HEK293 (cell line): Measurements from ENCODE around the gene PLEKHA8.

ENCODE experiments used
- CTCF ChIA-PET: fragments of 350-600 bp; formaldehyde crosslinking; extraction: SDS; loops from one replicate; lab custom pipeline; 2021; ENCODE audit warnings: antibody characterized with exemption; lab: Yijun Ruan, JAX
- POLR2A ChIA-PET: fragments of 300-600 bp; formaldehyde crosslinking; extraction: SDS; loops from one replicate; lab custom pipeline; 2020; ENCODE audit warnings: antibody characterized with exemption, inconsistent platforms; lab: Yijun Ruan, JAX
- H3K27ac ChIP-seq: fragments of 200-500 bp; sonication (Bioruptor generic); 2 replicates; pipeline ENCODE4 v1.5.1; 2014; ENCODE audit warnings: low read depth, low read length, control low read depth, inconsistent platforms; ENCODE audit errors: extremely low read depth
- H3K36me3 ChIP-seq, 2 experiments: fragments of 200-500 bp in 1 of 2; sonication (Bioruptor generic) in 1 of 2; 1 replicate in 1 of 2; 2 replicates in 1 of 2; pipeline ENCODE4 v1.5.1; 2014 to 2017; ENCODE audit warnings: inconsistent platforms in 2 of 2, low read length in 2 of 2; ENCODE audit not compliant: control insufficient read depth in 2 of 2, insufficient read depth in 1 of 2
- H3K4me1 ChIP-seq: fragments of 200-500 bp; sonication (Bioruptor generic); 2 replicates; pipeline ENCODE4 v1.5.1; 2014; ENCODE audit warnings: mild to moderate bottlenecking, low read length, inconsistent platforms; ENCODE audit not compliant: control insufficient read depth, insufficient read depth
- H3K4me3 ChIP-seq: 2 replicates; pipeline ENCODE4 v1.5.1; 2011; ENCODE audit warnings: low read depth, mild to moderate bottlenecking, control low read depth, low read length, moderate library complexity
- H3K9me3 ChIP-seq: fragments of 200-500 bp; sonication (Bioruptor generic); 2 replicates; pipeline ENCODE4 v1.5.1; 2014; ENCODE audit warnings: low read depth, low read length, inconsistent platforms; ENCODE audit not compliant: control insufficient read depth, insufficient read depth
- KLF16 ChIP-seq: fragments of 450-650 bp; formaldehyde crosslinking; IDR thresholded peaks from 2 replicates; pipeline ENCODE4 v1.5.1; 2017; ENCODE audit warnings: missing biosample characterization, missing genetic modification characterization
- KLF8 ChIP-seq: fragments of 450-650 bp; formaldehyde crosslinking; IDR thresholded peaks from 2 replicates; pipeline ENCODE4 v1.5.1; 2016; ENCODE audit warnings: missing biosample characterization, missing genetic modification characterization
- ZBTB20 ChIP-seq: fragments of 450-650 bp; formaldehyde crosslinking; IDR thresholded peaks from 2 replicates; pipeline ENCODE4 v1.5.1; 2016; ENCODE audit warnings: missing biosample characterization, missing genetic modification characterization
- ZFP37 ChIP-seq: fragments of 450-650 bp; formaldehyde crosslinking; IDR thresholded peaks from 2 replicates; pipeline ENCODE4 v1.5.1; 2016; ENCODE audit warnings: missing biosample characterization, missing genetic modification characterization
- ZIC2 ChIP-seq: fragments of 450-650 bp; formaldehyde crosslinking; IDR thresholded peaks from 2 replicates; pipeline ENCODE4 v1.5.1; 2016; ENCODE audit warnings: missing biosample characterization, missing genetic modification characterization
- ZNF169 ChIP-seq: fragments of 450-650 bp; formaldehyde crosslinking; IDR thresholded peaks from 2 replicates; pipeline ENCODE4 v1.5.1; 2016; ENCODE audit warnings: missing biosample characterization, missing genetic modification characterization
- ZNF184 ChIP-seq: fragments of 450-650 bp; IDR thresholded peaks from 2 replicates; pipeline ENCODE4 v1.5.1; 2018; ENCODE audit warnings: missing biosample characterization, mild to moderate bottlenecking, missing genetic modification characterization
- ZNF266 ChIP-seq: fragments of 450-650 bp; formaldehyde crosslinking; IDR thresholded peaks from 2 replicates; pipeline ENCODE4 v1.5.1; 2016; ENCODE audit warnings: missing biosample characterization, missing genetic modification characterization, low read depth
- ZNF37A ChIP-seq: fragments of 450-650 bp; IDR thresholded peaks from 2 replicates; pipeline ENCODE4 v1.5.1; 2018; ENCODE audit warnings: missing biosample characterization, missing genetic modification characterization
- ZNF48 ChIP-seq: fragments of 450-650 bp; formaldehyde crosslinking; IDR thresholded peaks from 2 replicates; pipeline ENCODE4 v1.5.1; 2016; ENCODE audit warnings: missing biosample characterization, missing genetic modification characterization
- ZNF555 ChIP-seq: fragments of 450-650 bp; formaldehyde crosslinking; conservative IDR thresholded peaks from 2 replicates; pipeline ENCODE4 v1.5.1; 2017; ENCODE audit warnings: missing biosample characterization, mild to moderate bottlenecking, missing genetic modification characterization, inconsistent platforms
- ZNF571 ChIP-seq: fragments of 450-650 bp; formaldehyde crosslinking; IDR thresholded peaks from 2 replicates; pipeline ENCODE4 v1.5.0; 2017; ENCODE audit warnings: missing biosample characterization, missing genetic modification characterization
- ZNF658 ChIP-seq: fragments of 450-650 bp; formaldehyde crosslinking; IDR thresholded peaks from 2 replicates; pipeline ENCODE4; 2016; ENCODE audit warnings: missing biosample characterization, missing genetic modification characterization
- ZNF768 ChIP-seq: fragments of 450-650 bp; formaldehyde crosslinking; IDR thresholded peaks from 2 replicates; pipeline ENCODE4 v1.5.1; 2018; ENCODE audit warnings: missing biosample characterization, mild to moderate bottlenecking, missing genetic modification characterization
- TF ChIP-seq, protein P1 (sequence below): fragments of 450-650 bp; formaldehyde crosslinking; IDR thresholded peaks from 2 replicates; pipeline ENCODE4 v1.5.1; 2017; ENCODE audit warnings: missing biosample characterization, missing genetic modification characterization
- TF ChIP-seq, protein P2 (sequence below): fragments of 450-650 bp; formaldehyde crosslinking; IDR thresholded peaks from 2 replicates; pipeline ENCODE4 v1.5.1; 2016; ENCODE audit warnings: missing biosample characterization, missing genetic modification characterization
- TF ChIP-seq, protein P3 (sequence below): fragments of 450-650 bp; formaldehyde crosslinking; IDR thresholded peaks from 2 replicates; pipeline ENCODE4 v1.5.1; 2016; ENCODE audit warnings: missing biosample characterization, missing genetic modification characterization
- TF ChIP-seq, protein P4 (sequence below): fragments of 450-650 bp; formaldehyde crosslinking; IDR thresholded peaks from 2 replicates; pipeline ENCODE4 v1.5.0; 2017; ENCODE audit warnings: missing biosample characterization, missing genetic modification characterization, borderline replicate concordance
- TF ChIP-seq, protein P5 (sequence below): fragments of 450-650 bp; IDR thresholded peaks from 2 replicates; pipeline ENCODE4 v1.5.1; 2018; ENCODE audit warnings: missing biosample characterization, mild to moderate bottlenecking, missing genetic modification characterization

PLEKHA8 gene

DNA sequence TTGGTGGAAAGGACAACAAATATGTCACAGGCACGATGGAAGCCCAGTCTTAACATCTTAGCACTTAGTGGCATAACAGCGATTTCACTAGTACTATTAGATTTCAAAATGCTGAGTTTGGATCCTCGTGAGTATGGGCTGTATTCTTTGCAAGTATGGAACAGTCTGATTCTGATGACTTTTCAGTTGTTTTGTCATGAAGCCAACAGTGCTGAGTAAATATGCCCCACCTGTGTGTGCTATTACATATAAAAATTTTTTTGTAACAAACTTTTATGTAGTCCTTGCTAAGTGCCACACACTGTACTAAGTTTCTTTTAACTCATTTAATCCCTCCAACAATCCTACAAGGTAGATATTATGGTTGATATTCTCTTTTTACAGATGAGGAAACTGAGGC is 137.4 kb downstream of the PLEKHA8 start (continued):
- TF ChIP-seq ZNF571 (tag by site-specific recombination) (no peak), ZIC2 (tag by site-specific recombination) (no peak), ZNF768 (tag by site-specific recombination) (no peak), ZNF169 (tag by site-specific recombination) (no peak)
- TF ChIP-seq, protein P1, sequence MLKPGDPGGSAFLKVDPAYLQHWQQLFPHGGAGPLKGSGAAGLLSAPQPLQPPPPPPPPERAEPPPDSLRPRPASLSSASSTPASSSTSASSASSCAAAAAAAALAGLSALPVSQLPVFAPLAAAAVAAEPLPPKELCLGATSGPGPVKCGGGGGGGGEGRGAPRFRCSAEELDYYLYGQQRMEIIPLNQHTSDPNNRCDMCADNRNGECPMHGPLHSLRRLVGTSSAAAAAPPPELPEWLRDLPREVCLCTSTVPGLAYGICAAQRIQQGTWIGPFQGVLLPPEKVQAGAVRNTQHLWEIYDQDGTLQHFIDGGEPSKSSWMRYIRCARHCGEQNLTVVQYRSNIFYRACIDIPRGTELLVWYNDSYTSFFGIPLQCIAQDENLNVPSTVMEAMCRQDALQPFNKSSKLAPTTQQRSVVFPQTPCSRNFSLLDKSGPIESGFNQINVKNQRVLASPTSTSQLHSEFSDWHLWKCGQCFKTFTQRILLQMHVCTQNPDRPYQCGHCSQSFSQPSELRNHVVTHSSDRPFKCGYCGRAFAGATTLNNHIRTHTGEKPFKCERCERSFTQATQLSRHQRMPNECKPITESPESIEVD (tag by site-specific recombination): no peak
- TF ChIP-seq, protein P2, sequence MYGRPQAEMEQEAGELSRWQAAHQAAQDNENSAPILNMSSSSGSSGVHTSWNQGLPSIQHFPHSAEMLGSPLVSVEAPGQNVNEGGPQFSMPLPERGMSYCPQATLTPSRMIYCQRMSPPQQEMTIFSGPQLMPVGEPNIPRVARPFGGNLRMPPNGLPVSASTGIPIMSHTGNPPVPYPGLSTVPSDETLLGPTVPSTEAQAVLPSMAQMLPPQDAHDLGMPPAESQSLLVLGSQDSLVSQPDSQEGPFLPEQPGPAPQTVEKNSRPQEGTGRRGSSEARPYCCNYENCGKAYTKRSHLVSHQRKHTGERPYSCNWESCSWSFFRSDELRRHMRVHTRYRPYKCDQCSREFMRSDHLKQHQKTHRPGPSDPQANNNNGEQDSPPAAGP (tag by site-specific recombination): no peak

DNA sequence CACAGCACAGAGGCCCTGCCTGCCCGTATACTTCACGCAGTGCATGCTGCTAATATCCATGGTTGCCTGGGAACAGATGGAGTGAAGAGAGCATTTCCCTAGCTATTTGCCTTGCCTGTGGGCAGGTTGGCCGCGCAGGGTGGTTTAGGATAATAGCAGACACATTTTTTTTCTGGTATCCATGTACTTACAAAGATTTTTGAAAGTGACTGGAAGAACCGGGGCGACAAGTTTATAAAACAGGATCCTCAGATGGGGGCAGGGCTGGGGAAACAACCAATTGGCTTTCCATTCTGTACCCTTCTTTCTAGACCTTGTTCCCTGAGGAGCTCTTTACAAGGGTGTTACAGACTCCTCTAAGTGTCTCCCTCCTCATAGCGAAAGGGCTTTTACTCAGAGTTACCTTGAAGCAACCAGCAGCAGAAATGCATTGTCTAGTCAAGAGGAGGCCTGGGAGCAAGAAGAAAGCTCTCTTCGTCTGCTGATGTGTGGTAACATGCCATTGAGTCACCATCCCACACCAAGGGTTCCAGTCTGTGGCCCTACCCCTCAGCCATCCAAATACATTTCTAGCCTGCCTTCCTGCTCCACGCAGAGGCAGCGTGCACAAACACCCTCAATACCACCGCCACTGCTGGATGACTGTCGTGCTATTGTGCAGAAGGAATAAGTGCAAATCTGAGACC is 138.1 kb downstream of the PLEKHA8 start:
- ChIA-PET CTCF (interaction anchor here (0.6 to 1.3 kb wide), 6 partner anchors 60 to 581 kb away, joined by 3 to 4 read pairs (median 3); no protein-coding TSS in a partner anchor), POLR2A (no interaction called here)
- peaks cover 17% of the 10 kb centered on the region for H3K4me1 ChIP-seq
- H3K4me3 ChIP-seq: no peak overlapping the region
- no peaks in the 10 kb centered on the region for H3K9me3 ChIP-seq
- TF ChIP-seq ZNF48 (tag by site-specific recombination): no peak
- TF ChIP-seq KLF16 (tag by site-specific recombination): no peak
- no peak for TF ChIP-seq ZNF555 (tag by site-specific recombination)
- no peak for TF ChIP-seq ZBTB20
- TF ChIP-seq ZNF658: no peak
- no peak for TF ChIP-seq KLF8
- TF ChIP-seq ZNF169 (tag by site-specific recombination): no peak
- TF ChIP-seq ZFP37 (tag by site-specific recombination): no peak
- TF ChIP-seq ZNF184 (tag by site-specific recombination): no peak
- TF ChIP-seq, protein P3, sequence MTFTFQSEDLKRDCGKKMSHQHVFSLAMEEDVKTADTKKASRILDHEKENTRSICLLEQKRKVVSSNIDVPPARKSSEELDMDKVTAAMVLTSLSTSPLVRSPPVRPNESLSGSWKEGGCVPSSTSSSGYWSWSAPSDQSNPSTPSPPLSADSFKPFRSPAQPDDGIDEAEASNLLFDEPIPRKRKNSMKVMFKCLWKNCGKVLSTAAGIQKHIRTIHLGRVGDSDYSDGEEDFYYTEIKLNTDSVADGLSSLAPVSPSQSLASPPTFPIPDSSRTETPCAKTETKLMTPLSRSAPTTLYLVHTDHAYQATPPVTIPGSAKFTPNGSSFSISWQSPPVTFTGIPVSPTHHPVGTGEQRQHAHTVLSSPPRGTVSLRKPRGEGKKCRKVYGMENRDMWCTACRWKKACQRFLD (tag by site-specific recombination): no peak
- TF ChIP-seq, protein P4, sequence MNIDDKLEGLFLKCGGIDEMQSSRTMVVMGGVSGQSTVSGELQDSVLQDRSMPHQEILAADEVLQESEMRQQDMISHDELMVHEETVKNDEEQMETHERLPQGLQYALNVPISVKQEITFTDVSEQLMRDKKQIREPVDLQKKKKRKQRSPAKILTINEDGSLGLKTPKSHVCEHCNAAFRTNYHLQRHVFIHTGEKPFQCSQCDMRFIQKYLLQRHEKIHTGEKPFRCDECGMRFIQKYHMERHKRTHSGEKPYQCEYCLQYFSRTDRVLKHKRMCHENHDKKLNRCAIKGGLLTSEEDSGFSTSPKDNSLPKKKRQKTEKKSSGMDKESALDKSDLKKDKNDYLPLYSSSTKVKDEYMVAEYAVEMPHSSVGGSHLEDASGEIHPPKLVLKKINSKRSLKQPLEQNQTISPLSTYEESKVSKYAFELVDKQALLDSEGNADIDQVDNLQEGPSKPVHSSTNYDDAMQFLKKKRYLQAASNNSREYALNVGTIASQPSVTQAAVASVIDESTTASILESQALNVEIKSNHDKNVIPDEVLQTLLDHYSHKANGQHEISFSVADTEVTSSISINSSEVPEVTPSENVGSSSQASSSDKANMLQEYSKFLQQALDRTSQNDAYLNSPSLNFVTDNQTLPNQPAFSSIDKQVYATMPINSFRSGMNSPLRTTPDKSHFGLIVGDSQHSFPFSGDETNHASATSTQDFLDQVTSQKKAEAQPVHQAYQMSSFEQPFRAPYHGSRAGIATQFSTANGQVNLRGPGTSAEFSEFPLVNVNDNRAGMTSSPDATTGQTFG: no peak
- TF ChIP-seq, protein P5, sequence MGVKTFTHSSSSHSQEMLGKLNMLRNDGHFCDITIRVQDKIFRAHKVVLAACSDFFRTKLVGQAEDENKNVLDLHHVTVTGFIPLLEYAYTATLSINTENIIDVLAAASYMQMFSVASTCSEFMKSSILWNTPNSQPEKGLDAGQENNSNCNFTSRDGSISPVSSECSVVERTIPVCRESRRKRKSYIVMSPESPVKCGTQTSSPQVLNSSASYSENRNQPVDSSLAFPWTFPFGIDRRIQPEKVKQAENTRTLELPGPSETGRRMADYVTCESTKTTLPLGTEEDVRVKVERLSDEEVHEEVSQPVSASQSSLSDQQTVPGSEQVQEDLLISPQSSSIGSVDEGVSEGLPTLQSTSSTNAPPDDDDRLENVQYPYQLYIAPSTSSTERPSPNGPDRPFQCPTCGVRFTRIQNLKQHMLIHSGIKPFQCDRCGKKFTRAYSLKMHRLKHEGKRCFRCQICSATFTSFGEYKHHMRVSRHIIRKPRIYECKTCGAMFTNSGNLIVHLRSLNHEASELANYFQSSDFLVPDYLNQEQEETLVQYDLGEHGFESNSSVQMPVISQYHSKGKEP (tag by site-specific recombination): no peak
- TF ChIP-seq ZNF37A: no peak
- no peak for TF ChIP-seq ZNF266 (tag by site-specific recombination)
- H3K36me3 ChIP-seq: no peaks in the 10 kb centered on the region
- H3K27ac ChIP-seq: no peak overlapping the region
